OCI-LY7 (cell line): ENCODE measurements around the gene PARD3. TPM values are rescaled to one million over a fixed set of nuclear protein-coding genes. Genes with fewer than 3 reads are reported as not detected.

Experiments
- BruUV-seq: library from RNA; stranded (reverse); fragments of 400-500 nt; replicated peaks from 2 replicates; lab custom pipeline; 2021; lab: Mats Ljungman, UMichigan
- CTCF ChIA-PET: fragments of 300-600 bp; sonication (Branson Sonifier 250); formaldehyde crosslinking; loops from one replicate; lab custom pipeline; 2022; ENCODE audit warnings: antibody characterized with exemption; ENCODE audit not compliant: unreplicated experiment; lab: Charles Lee
- POLR2A ChIA-PET: fragments of 300-600 bp; sonication (Branson Sonifier 250); formaldehyde crosslinking; loops from one replicate; lab custom pipeline; 2022; ENCODE audit warnings: antibody characterized with exemption; lab: Charles Lee
- DNase-seq: peaks from one replicate; pipeline ENCODE4 v3.0.0-alpha.2; 2015; ENCODE audit warnings: low spot score
- H2AFZ ChIP-seq: fragments of 200-600 bp; sonication (generic), shearing (Covaris generic); 2 replicates; pipeline ENCODE4 v1.6.1; 2014; ENCODE audit warnings: mild to moderate bottlenecking, antibody characterized with exemption, low read length, moderate library complexity
- H3K27ac ChIP-seq: fragments of 200-600 bp; sonication (generic); 2 replicates; pipeline ENCODE4 v1.5.1; 2014; ENCODE audit warnings: mixed run types, low read depth, mild to moderate bottlenecking, moderate library complexity, low read length, inconsistent platforms; ENCODE audit not compliant: poor library complexity, severe bottlenecking
- H3K36me3 ChIP-seq: fragments of 200-600 bp; sonication (generic); 2 replicates; pipeline ENCODE4 v1.6.1; 2014; ENCODE audit warnings: mild to moderate bottlenecking, antibody characterized with exemption, low read length, moderate library complexity, mixed read lengths; ENCODE audit not compliant: insufficient read depth
- H3K4me1 ChIP-seq: fragments of 200-600 bp; sonication (generic); 2 replicates; pipeline ENCODE4 v1.5.1; 2014; ENCODE audit warnings: mild to moderate bottlenecking, low read length; ENCODE audit not compliant: insufficient read depth, poor library complexity, severe bottlenecking
- H3K4me2 ChIP-seq: fragments of 200-600 bp; sonication (generic); 2 replicates; pipeline ENCODE4 v1.6.1; 2014; ENCODE audit warnings: mild to moderate bottlenecking, low read length
- H3K4me3 ChIP-seq: fragments of 200-600 bp; sonication (generic); 2 replicates; pipeline ENCODE4 v1.5.1; 2014; ENCODE audit warnings: mild to moderate bottlenecking, low read depth, low read length; ENCODE audit not compliant: poor library complexity, severe bottlenecking
- H3K79me2 ChIP-seq: fragments of 200-600 bp; sonication (generic); 2 replicates; pipeline ENCODE4 v1.6.1; 2016; ENCODE audit warnings: low read depth, mild to moderate bottlenecking, low read length, moderate library complexity, mixed read lengths; ENCODE audit not compliant: insufficient read depth
- H3K9me2 ChIP-seq: fragments of 200-600 bp; sonication (generic); 2 replicates; pipeline ENCODE4 v1.6.1; 2016; ENCODE audit warnings: mild to moderate bottlenecking, low read length, mixed read lengths; ENCODE audit not compliant: insufficient read depth
- H3K9me3 ChIP-seq: fragments of 200-600 bp; sonication (generic); 2 replicates; pipeline ENCODE4 v1.6.1; 2014; ENCODE audit warnings: mild to moderate bottlenecking, mixed run types, low read length, mixed read lengths
- H4K20me1 ChIP-seq: fragments of 200-600 bp; sonication (generic); 2 replicates; pipeline ENCODE4 v1.6.1; 2014; ENCODE audit warnings: mild to moderate bottlenecking, antibody characterized with exemption, low read length, moderate library complexity, mixed read lengths; ENCODE audit not compliant: insufficient read depth
- EZH2phosphoT487 ChIP-seq: fragments of 200-600 bp; sonication (generic); IDR thresholded peaks from 2 replicates; pipeline ENCODE4 v1.6.1; 2018; ENCODE audit warnings: low read depth, borderline replicate concordance, mild to moderate bottlenecking, mixed run types, antibody characterized with exemption, low read length, moderate library complexity, mixed read lengths
- intact Hi-C: fragments of 100-400 bp; cut with micrococcal nuclease; formaldehyde crosslinking; loops from one replicate; pipeline ENCODE4 v1.10.0; 2022; ENCODE audit not compliant: unreplicated experiment
- total RNA-seq, 2 experiments: library from RNA; depleted of rRNA in 1 of 2; stranded (reverse); fragments of >200 nt in 1 of 2; shearing (Covaris generic) in 1 of 2; gene quantifications; 2 replicates each; pipeline ENCODE4 v1.2.3, GENCODE V29; 2014 to 2022
- TF ChIP-seq, protein P1 (sequence below): fragments of 200-600 bp; sonication (generic); conservative IDR thresholded peaks from 2 replicates; pipeline ENCODE4 v1.5.1; 2014; ENCODE audit warnings: mild to moderate bottlenecking, antibody characterized with exemption, low read length, moderate library complexity, mixed read lengths

PARD3 gene
- total RNA-seq, 2 experiments from 2014 or later: not detected

- H3K9me2 ChIP-seq: no peaks in the 10 kb centered on the region
- no peak overlapping the region for H3K4me2 ChIP-seq
- intact Hi-C loops: no loop called here
- no peak overlapping the region for H3K4me3 ChIP-seq
- no peak overlapping the region for H2AFZ ChIP-seq
- H3K4me1 ChIP-seq: no peaks in the 10 kb centered on the region
- TF ChIP-seq, protein P1, sequence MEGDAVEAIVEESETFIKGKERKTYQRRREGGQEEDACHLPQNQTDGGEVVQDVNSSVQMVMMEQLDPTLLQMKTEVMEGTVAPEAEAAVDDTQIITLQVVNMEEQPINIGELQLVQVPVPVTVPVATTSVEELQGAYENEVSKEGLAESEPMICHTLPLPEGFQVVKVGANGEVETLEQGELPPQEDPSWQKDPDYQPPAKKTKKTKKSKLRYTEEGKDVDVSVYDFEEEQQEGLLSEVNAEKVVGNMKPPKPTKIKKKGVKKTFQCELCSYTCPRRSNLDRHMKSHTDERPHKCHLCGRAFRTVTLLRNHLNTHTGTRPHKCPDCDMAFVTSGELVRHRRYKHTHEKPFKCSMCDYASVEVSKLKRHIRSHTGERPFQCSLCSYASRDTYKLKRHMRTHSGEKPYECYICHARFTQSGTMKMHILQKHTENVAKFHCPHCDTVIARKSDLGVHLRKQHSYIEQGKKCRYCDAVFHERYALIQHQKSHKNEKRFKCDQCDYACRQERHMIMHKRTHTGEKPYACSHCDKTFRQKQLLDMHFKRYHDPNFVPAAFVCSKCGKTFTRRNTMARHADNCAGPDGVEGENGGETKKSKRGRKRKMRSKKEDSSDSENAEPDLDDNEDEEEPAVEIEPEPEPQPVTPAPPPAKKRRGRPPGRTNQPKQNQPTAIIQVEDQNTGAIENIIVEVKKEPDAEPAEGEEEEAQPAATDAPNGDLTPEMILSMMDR: no peak
- TF ChIP-seq EZH2phosphoT487: no peak
- no peaks in the 10 kb centered on the region for H3K9me3 ChIP-seq
- DNase-seq: no peak
- H3K27ac ChIP-seq: no peak overlapping the region
- BruUV-seq: no TSS peak
- H3K79me2 ChIP-seq: no peaks in the 10 kb centered on the region
- no peaks in the 10 kb centered on the region for H3K36me3 ChIP-seq
- H4K20me1 ChIP-seq: no peaks in the 10 kb centered on the region
- ChIA-PET POLR2A (no interaction called here), CTCF (interaction anchor here (0.6 kb wide), 1 partner anchor 1661 kb away, joined by 3 read pairs; no protein-coding TSS in a partner anchor)
These were observed 528.9 kb downstream of the PARD3 start for GRCh38 chr10:34286136-34286739.

DNA sequence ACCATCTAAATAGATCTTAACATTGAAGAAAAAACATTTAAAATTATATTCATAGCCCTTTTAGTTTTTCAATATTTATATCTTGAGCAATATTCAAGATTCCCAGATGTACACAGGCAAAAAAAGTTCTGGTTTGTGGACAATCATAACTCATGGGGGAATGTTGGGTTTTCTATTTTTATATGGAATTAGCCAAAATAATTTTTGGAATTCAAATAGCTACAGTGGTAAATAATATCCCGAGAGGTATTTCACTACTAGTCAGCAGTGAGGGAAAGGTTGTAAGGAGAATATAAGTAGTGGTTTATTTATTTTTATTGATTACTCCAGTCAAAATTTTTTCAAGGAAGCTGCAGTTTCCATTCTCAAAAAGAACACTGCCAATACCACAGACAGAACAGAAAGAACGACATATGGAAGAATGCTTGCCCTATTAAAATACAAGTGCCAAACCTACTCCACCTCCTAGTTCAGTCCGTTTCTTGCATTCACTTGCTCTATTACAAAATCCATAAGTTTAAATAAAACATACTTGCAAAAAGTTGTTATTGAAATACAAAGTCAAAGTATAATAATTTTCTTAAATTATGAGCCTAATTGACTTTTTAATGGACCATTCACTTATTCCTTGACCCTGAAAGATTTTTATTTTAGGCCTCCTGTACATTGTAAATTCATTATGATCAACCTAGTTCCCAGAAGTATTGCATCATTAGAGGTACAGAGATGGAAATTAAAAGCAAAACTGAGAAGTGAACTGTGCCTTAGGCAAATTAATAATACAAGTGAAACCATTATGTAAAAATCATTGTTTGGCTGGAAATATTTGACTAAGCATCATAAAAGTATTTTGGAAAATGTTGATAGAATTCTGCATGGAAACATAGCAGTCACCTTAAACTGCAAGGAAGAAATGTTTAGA is 533.2 kb downstream of the PARD3 start:
- no peaks in the 10 kb centered on the region for H3K79me2 ChIP-seq
- H3K9me3 ChIP-seq: no peaks in the 10 kb centered on the region

More for the DNA sequence above, 533.2 kb downstream of the PARD3 start:
- H3K4me1 ChIP-seq: no peaks in the 10 kb centered on the region
- no peak for DNase-seq
- BruUV-seq: no TSS peak
- no peak overlapping the region for H3K4me3 ChIP-seq
- H3K27ac ChIP-seq: no peak overlapping the region
- CTCF ChIA-PET: no interaction called here
- intact Hi-C loops: no loop called here
- POLR2A ChIA-PET: no interaction called here
- no peaks in the 10 kb centered on the region for H4K20me1 ChIP-seq
- TF ChIP-seq, protein P1: no peak
- no peak for TF ChIP-seq EZH2phosphoT487
- no peaks in the 10 kb centered on the region for H3K36me3 ChIP-seq
- no peak overlapping the region for H3K4me2 ChIP-seq
- H2AFZ ChIP-seq: no peak overlapping the region
- H3K9me2 ChIP-seq: no peaks in the 10 kb centered on the region
